ENCODE data around the gene MED9.

The MED9 gene

DNA sequence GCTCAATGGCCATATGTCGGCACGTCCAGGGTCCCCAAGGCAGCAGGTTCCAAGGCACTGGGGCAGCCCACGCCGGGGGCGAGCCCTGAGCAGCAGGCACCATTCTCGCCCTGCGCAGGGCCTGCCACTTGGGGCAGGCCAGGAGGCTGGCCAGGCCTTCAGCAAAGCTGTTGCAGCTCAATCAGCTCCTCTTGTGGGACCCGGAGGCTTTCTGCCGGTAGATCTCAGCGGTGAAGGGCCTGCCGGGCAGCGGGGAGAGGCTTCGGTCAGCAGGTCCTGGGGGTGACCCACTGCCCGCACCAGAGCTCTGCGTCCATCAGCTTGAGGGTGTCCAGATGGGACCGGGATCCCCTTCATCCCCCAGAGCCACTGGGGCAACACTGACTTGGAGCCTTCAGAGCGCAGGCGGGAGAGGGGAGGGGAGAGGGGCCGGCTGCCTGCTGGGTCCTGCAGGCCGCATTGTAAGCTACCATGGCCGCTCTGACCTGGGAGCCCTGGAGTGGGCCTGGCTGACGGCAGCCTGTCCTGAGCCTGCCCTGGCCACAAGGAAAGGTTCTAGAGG, 28.9 kb downstream of the MED9 start:
- DNase-seq: no peak

DNA sequence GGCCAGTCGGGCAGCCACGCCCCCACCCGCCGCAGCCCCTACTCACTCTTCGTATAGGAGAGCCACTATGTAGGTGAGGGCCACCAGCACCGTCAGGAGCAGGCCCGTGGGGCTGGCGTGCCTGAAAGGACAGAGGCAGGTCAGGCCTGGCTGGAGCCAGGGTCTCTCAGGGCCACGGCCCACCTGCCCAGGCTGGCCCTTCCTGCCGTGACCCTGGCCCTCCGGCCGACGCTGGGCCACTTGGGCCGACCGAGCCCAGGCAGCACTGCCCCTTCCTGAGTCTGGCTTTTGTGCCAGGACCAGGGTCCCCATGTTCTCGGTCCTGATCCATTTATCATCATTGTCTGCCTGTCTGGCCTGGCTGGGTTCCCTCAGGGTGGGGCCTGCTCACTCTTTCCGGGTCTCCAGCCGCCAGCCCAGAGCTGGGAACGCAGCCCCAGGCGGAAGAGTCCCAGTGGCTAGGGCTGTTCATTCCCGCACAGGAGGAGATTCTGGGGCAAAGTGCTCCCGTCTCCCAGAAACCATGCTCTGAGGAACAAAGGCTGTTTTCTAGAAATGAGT, 29.5 kb downstream of the MED9 start:
- no peak for DNase-seq

DNA sequence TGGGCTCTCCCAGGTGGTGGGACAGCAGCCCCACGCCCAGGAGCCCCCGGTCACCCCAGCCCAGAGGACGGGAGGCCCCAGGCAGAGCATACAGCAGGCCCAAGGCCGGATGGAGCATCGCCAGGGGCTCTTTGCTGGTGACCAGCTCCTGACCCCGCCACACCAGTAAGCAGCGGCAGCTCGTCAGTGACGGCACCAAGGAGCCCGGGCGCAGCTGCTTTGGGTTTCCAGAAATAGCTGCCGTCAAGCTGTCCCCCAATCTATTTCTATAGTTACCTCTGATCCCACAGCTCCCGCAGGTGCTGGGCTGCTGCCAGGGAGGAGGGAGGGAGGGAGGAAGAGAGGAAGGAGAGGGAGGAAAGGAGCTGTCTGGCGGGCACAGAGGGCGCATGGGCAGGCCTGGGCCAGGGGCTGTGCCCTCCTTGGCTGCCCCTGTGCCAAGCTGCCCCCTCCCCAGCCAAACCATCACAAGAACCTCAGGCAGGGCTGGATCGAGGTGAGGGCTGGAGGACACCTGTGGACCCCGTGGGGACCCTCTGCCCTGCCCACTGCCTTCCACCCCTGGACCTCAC, 30.2 kb downstream of the MED9 start:
- no peak for DNase-seq

DNA sequence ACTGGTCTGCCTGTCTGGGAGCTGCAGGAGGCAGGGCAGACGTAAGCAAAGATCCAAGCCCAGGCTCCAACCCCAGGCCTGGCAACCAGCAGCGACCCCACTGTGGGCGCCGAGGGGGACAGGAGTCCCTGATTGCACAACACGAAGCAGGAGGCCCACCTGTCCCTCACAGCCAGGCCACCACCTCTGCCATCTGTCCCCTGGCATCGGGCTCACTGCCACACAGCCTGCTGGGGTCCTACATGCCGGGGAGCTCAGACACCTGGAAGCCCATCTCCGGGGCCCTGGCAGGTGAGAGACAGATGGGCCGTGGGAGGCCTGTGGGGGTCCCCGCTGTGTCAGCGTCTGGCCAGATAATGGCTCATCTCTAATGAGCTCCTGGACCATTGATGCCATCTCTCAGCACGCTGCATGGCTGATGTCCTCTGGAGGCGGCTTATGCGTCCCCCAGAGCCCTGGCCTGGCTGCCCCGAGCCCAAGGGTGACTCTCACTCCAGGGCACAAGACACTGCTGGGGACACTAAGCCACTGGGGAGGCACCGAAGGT, 30.7 kb downstream of the MED9 start:
- DNase-seq: no peak

DNA sequence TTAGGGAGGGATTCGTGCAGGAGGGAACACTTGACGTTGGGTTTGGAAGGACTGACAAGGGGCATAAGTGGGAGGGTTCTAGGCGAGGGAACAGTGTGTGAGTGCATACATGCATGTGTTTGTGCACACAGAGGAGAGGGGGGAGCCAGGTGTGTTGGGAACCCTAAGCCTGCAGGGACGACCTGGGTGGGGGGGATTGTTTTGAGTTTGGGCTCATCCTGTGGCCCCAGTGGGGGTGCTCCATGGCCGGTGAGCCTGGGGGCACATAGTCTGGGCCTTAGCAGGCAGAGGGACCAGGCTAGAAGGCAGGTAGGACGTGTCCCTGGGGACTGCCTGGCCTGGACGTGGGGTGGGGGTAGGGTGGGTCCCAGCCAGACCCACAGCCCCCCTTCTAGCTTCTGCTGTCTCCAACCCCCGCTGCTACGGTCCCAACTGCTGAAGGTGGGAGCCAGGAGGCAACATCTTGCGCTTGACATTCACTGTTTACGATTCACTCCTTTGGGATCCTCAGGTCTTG, 31.3 kb downstream of the MED9 start:
- no peak for DNase-seq

DNA sequence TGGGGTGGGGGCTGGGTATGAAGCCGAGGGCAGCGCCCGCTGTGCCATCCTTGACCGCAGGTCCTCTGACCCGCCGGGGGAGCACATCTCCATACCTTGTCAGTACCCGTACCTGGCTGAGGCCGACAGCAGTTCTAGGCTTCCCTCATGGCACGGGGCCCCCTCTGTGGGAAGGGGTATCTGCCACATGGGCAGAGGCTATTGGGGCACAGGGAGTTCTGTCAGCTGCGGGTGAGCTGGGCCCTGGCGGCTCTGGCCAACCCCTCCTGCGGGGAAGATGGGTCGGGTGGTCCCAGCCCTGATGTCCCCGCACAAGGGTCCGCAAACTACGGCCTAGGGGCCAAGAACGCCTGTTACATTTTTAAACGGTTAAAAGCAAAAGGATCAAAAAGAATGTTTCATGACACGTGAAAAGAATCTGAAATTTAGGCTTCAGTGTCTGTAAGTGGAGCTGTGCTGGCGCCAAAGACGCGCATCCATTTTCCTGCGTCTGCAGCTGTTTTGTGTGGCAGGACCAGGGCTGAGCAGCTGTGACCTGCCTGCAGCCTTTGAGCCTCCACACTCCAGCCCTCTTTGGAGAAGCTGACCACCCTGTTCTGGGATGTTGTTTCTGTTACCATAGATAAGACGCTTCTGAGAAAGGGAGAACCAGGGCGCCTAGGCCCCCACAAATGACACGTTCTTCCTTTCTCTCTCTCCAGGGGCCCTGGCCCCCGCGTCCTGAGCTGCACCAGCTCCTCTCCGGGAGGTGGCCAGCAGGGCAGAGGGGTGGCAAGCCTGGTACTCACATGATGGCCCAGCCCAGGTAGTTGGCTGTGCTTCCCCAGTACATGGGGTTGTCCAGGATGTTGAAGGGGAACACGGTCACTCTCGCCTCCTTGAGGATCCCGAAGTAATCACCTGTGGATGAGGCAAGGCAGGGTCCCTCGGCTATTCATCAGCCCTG, 32.1 kb downstream of the MED9 start:
- no peak for DNase-seq

DNA sequence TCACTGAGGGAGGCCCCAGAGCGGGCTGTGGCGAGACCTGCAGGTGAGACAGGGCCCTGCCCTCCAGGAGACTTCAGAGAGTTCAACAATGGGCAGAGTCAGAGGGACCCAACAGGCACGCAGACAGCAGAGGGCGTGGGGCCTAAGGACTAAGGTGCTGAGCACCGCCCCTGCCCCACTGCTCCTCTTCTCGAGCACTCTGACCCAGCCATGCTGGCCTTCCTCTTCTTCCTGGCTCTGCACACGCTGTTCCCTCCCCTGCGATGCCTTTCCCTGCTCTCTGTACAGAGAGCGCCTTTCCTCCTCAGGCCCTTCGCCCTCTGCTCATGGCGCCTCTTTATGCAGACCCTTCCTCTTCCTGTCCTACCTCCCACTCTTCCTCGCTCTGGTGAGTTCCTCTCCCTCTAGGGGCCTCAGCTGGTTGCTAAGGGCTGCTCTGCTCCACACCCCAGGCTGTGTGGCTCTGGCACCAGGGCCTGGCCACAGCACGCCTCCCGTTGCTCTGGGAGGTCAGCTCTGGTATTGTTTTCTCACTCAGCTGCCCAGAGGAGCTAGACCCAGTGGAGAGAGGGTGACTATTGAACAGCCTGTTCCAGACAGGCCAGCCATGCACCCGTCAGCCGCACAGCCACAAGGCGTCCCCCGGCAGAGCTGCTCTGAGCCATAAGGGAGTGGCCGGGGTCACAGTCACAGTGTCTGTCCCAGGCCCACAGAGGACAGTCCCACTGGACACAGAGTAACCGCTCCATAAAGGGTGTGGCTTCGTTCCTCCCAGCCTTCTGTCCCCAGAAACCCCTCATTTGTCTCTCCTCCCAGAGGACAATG, 33.0 kb downstream of the MED9 start:
- no peak for DNase-seq

DNA sequence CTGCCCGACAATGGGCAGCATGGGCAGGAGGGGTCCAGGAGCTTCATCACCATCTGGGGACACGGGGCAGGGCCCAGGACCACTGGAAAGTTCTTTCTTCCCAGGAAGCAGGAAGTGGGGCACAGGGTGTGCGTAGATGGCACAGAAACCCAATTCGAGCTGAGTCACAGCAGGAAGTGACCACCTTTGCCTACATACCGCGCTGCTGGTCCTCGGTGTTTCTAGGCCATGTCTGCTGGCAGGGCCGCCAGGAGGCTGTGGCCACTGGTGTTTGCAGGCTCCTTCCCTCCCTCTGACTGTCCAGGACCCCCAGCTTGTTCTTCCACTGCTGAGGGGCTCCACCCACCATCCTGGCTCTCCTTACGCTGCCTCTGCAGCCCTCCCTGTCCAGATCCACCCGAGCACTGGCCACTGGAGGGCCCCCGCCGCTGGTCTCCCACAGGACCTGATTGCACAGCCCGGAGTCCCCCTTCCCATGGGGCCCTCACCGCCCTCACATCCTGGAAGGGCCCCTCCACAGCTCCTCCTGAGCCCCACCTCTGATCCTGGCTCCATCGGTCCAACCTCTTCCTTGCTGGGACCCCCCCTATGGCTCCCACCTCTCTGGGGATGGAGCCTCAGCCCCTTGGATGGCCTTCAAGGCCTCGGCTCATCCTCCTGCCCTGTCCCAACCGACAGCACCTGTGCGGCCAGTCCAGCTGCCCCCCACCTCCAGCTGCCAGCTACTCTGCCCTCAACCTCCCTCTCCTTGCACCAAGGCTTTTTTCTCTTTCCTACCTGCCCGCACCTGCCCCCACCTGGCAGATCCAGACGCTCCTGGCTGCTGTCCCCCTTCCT, 33.9 kb downstream of the MED9 start:
- no peak for DNase-seq

DNA sequence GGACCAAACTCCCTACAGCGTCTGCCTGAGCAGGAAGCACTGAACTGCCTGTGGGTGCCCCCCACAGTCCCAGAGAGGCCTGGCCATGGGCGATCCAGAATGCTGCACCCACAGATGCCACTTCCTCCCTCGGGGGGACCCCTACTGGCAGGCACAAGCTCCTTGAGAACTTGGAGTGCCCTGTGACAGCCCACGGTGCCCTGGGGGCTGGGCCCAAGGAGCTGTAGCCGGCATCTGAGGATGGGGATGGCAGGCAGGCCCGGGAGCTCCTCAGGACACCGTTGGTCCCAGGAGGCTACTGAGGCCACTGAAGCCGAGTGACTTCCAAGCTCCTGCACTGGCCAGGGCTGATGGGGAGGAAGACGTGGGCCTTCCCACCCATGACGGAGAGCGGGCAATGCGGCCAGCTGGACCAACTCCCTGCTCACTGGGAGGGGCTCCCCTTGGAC, 34.5 kb downstream of the MED9 start:
- no peak for DNase-seq

DNA sequence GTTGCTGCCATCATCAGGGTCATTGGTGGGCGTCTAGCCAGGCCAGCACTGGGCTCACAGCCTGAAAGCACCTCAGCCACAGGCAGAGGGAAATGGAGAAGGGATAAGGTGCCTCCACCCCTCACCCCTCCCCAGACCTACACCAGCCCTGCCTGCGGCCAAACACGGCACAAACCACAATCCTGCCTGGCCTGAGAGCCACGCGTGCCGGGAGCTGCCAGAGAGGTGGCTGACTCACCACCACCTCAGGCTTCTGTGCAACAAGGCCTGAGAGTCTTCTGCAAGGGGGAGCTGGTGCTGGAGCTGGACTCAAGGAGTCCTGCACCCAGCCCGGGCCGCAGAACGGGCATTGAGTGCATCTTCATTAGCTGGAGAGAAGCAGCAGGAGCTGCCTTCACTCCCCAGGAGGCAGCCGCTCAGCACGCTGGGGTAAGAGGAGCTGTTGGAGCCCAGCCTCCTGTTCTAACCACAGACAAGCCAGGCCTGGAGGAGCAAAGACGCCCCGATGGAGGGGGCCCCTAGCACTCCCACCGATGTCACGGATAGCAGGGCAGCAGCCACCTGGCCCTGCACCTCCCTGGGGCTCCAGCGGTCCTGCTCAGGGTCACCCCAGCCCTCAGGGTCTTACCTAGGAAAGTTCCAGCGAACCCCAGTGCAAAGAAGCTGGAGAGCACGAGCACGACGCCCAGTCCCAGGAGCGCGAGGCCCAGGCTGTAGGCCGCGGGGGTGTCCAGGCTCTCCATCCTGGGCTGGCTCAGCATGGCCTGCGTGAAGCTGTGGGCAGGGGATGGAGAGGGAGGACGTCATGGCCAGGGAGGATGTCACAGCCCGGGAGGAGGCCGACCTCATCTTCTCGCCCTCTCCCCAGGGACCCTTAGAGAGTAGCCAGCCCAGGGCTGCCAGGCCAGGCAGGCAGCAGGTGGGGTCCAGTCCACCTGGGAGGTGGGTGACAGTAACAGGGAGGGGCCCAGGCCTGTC, 35.4 kb downstream of the MED9 start:
- no peak for DNase-seq

DNA sequence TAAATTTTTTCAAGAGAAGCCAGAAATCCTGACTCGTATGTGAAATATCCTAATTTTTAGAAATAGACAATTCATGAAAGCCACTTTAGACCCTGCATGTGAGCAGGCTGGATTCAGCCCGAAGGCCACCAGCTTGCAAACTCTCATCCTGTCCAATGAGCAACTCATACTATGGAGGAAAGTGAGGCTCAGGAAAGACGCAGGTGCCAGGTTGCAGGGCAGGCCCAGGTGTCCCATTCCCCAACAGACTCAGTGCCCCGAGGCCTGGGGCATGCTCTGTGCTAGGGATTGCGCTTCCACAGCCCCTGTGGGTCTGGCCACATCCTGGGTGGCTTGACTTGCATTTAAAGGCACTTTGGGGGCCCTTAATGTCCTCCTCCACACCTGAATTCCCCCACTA, 36.1 kb downstream of the MED9 start:
- no peak for DNase-seq

DNA sequence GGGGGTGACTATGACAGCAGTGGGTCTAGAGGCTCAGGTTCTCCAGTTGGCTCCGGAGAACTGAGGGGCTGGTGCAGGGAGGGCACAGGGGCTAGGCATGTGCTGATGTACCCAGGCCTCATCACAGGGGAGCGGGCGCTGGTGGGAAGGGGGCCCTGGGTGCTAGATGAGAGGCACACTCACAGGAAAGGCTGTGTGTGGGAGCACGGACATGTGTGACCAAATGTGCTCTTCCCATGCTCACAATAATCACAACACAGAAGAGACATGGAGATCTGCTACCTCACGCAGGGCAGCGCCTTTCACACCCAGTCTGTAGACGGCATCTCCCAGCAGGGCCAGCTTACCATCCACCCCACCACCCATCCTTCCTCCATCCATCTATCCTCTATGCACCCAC, 36.8 kb downstream of the MED9 start:
- DNase-seq: no peak

DNA sequence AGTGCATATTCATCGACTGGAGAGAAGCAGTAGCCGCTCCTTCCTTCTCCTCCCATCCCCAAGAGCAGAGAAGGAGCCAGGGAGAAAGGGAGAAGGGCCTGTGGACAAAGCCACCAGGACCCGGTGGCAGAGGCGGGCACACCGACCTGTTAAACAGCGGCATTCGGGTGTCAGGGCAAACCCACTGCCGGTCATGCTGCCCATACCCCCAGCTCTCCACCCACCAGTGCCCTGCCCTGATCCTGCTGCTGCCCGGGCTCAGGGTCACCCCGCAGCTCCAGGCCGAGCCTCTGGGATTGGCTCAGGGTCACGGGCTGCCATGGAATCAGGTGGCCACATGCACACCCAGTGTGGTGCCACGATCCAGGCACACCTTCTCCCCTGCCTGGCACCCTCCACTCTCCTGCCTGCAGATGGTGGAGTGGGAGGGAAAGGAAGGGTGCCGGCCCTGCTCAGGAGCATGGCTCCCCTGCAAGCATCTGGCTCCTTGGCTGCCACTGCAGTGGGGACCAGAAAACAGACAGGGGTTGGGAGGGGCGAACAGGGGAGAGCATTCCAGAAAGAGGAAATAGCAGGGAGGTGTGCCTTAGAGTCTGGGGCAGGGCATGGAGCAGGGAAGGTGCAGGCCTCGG, 37.7 kb downstream of the MED9 start:
- no peak for DNase-seq

DNA sequence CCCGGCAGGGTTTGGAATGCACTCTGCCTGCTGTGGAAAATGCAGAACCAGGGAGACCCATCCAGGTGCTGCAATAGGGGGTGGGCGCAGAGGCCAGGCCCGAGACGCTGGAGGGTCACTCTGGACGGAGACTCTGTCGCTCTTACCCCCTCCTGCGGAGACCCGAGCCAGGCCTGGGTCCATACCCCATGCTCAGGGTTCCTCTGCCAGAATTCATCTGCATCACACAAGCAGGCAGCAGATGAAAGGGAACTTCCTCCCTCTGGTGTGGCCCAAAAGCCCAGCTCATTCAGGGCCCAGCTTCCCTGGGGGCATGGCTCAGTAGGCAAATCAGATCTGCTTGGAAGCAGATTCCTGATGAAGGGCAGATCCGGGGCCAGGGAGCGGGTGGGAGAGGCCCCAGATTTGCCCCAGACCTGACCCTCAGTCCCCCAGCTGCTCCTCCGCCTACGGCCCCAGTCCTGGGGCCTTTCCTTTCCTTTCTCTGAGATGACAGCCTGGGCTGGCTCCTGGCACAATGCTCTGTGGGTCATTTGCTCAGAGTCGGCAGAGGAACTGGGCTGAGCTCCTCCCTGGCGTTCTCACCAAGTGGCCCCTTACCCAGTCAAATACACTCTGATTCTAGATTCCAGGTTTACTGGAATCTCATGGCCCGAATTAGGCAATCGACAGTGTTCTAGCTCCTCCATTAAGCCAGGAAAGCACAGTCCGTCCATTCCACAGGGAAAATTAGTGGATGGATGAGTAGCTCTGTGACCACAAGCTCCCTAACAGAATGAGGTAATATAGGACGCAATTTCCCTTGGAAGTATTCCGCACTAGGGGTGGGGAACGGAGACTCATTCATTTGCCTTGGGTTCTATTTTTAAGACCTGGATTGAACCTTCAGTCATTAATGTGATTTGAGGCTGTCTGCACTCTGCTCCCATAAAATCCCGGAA, 38.5 kb downstream of the MED9 start:
- DNase-seq: no peak

DNA sequence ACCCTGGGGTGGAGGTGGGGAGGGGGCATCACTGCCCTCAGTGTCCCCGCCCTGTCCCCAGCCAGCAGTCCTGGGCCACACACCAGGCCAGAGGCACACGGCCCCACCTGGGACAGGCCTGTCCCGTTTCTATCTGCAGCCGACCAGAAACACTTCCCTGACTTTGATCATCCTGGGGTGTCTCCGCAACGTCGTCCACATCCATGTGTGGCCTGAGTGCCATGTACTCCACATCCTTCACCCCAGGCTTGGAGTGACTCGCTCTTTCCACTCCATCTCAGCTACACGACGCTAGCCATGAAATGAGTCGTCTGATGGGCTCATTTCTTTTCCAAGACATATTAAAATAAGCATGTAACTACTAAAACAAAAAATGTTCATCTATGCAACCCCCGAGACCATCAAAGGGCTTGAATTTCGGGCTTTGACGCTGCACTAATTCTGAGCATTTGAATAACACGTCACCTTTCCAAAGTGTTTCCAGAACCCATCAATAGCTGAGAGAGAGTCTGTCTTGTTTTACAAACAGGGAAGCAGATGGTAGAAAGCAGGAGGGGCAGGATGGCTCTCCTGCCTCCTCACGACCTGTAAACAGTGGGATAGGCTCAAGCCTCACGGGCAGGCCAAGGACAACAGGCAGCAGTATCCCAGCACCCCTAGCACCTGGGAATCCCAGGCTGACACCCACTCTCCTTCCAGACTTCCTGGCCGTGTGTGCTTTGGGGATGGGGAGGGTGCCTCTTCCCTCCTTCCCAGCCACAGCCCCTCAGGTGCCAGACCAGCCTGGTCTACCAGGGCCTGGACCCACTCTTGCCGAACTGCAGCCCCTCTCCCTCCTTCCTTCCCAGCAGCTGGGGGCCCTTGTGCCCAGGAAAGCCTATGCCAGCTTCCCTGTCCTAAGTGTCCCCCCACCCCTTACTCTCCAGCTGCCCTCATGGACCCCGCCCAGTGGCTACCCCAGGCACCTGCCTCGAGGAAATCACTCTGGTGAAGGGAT, 39.4 kb downstream of the MED9 start:
- DNase-seq: peak; percentile 11

DNA sequence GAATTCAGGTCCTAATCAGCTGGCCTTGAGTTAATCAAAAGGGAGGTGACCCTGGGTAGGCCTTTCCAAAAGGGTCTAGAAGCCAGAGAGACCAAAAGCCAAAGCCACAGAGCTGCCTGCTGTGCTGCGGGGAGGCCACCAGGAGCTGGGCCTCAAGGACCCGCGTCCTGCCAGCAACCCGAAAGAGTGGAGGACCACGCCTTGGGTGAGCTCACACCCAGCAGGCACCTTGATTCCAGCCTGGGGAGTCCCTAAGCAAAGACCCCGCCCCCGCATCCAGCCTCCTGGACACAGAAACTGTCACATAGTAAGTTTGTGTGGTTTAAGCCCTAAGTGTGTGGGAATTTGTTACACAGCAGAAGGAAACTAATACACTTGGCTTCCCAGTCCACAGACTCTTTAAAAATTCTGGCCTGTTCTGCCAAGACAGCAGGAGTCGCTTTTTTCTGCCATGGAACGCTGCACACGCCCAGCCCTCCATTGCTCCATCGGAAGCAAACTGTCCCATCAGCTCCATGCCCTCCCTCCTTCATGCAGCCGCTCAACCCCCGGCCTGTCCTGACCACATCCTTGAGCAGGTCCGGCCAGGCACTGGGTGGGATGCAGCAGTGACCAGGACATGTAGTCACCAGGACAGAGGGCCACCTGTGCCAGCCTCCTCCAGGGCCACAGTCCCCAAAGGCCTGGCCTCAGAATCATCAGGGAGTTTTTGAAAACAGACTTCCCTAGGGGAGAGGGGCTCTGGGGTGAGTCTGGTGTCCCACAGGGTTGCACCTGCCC, 40.3 kb downstream of the MED9 start:
- no peak for DNase-seq

Measured in DMS53 (cell line).